Testis (tissue), 3 donors: ENCODE measurements around the gene DGKB. TPM values are rescaled to one million over a fixed set of nuclear protein-coding genes. Genes with fewer than 3 reads are reported as not detected.

ENCODE experiments used
- DNase-seq: peaks from one replicate; pipeline ENCODE4 v3.0.0-alpha.2; 2019
- H3K27ac ChIP-seq, 2 donors: fragments of 200-600 bp; sonication (generic); one replicate each; pipeline ENCODE4 v1.5.1; 2019
- H3K27me3 ChIP-seq: fragments of 200-600 bp; sonication (generic); one replicate; pipeline ENCODE4 v1.5.1; 2019
- H3K36me3 ChIP-seq: fragments of 200-600 bp; sonication (generic); one replicate; pipeline ENCODE4 v1.5.1; 2017; ENCODE audit warnings: low read depth; ENCODE audit errors: missing control alignments
- H3K4me1 ChIP-seq: fragments of 200-600 bp; sonication (generic); one replicate; pipeline ENCODE4 v1.5.1; 2019
- H3K4me3 ChIP-seq, 2 donors: fragments of 200-600 bp; sonication (generic); one replicate each; pipeline ENCODE4 v1.5.1; 2017 to 2019
- H3K9me3 ChIP-seq: fragments of 200-600 bp; sonication (generic); one replicate; pipeline ENCODE4 v1.5.1; 2017
- POLR2A ChIP-seq: fragments of 450-650 bp; IDR thresholded peaks from one replicate; pipeline ENCODE4 v1.6.1; 2017; ENCODE audit warnings: antibody characterized with exemption, mild to moderate bottlenecking, moderate library complexity
- WGBS, 2 donors: methylation state at CpG; one replicate each; pipeline ENCODE4 v1.1.5; 2018; 5-methylcytosine and 5-hydroxymethylcytosine counted together
- intact Hi-C: fragments of 100-400 bp; cut with DNase I; formaldehyde crosslinking; loops from one replicate; pipeline ENCODE4 v1.15.1; 2023; ENCODE audit warnings: low total_unique reads
- polyA plus RNA-seq: library from polyadenylated mRNA; stranded (reverse); fragments of 350-450 nt; fragmentation: Illumina TruSeq; extraction: RNeasy Lipid Tissue Mini Kit (QIAGEN cat#74804); gene quantifications from one replicate; pipeline ENCODE4 v1.2.3, GENCODE V29; 2014; ENCODE audit warnings: low read depth, low replicate concordance; ENCODE audit not compliant: insufficient read depth
- total RNA-seq, 2 donors: library from RNA; depleted of rRNA; stranded (reverse); fragments of >200 nt; gene quantifications; one replicate each; pipeline ENCODE4 v1.2.3, GENCODE V29; 2016
- TF ChIP-seq, protein P1 (sequence below), 3 experiments: fragments of 450-650 bp in 2 of 3; fragments of 200-600 bp in 1 of 3; sonication (generic) in 1 of 3; IDR thresholded peaks; one replicate each; pipeline ENCODE4 v1.5.1; 2016 to 2019; ENCODE audit warnings: antibody characterized with exemption in 3 of 3, mild to moderate bottlenecking in 2 of 3, moderate library complexity in 1 of 3

The DGKB gene
- total and polyA plus RNA-seq, 3 donors from 2014 or later: 0.17 to 1.1 (median 0.55) TPM

DNA sequence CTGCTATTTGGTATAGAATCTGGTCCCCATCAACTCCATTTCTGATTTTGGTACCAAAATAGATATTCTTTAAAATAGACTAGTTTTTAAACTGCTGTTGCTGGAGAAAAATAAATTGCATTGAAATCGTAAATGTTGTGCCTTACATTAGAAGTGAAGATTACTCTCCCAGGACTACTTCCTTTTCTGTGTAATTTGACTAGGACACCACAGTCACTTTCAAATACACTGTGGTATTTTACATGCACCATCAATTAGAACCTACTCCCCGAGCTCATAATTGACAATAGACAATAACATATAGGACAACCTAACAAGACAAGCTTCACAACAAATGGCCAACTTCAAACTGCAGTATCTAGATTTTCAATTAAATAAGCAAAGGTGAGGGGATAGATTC, 211.5 kb downstream of the DGKB start:
- WGBS, 2 donors: 51 to 56% methylated on average over 2 of the region's 2 CpGs
- Histone ChIP-seq H3K9me3 (no peaks in the 10 kb centered on the region), H3K27ac (no peak overlapping the region), H3K4me3 (no peak overlapping the region), H3K4me1 (no peaks in the 10 kb centered on the region), H3K27me3 (no peaks in the 10 kb centered on the region), H3K36me3 (no peaks in the 10 kb centered on the region)
- no peak for DNase-seq
- TF ChIP-seq POLR2A: no peak
- TF ChIP-seq, protein P1, sequence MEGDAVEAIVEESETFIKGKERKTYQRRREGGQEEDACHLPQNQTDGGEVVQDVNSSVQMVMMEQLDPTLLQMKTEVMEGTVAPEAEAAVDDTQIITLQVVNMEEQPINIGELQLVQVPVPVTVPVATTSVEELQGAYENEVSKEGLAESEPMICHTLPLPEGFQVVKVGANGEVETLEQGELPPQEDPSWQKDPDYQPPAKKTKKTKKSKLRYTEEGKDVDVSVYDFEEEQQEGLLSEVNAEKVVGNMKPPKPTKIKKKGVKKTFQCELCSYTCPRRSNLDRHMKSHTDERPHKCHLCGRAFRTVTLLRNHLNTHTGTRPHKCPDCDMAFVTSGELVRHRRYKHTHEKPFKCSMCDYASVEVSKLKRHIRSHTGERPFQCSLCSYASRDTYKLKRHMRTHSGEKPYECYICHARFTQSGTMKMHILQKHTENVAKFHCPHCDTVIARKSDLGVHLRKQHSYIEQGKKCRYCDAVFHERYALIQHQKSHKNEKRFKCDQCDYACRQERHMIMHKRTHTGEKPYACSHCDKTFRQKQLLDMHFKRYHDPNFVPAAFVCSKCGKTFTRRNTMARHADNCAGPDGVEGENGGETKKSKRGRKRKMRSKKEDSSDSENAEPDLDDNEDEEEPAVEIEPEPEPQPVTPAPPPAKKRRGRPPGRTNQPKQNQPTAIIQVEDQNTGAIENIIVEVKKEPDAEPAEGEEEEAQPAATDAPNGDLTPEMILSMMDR (IDR thresholded peaks at IDR 0.05): no peak
- intact Hi-C loops: no loop called here

DNA sequence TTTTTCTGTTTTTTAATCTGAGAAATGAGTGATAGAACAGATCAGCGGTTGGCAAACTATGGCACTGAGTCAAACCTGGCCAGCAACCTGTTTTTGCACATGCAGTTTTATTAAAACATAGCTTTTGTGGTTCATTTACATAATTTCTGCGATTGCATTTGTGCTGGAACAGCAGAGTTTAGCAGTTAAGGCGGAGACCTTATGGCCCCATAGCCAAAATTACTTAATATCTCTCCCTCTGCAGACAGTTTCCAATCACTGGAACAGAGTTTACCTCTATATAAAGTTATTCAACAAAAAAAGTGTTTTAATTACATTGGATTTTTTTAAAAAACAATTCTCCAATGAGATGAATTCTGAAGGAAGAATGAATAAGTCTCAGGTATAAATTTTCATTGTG, 212.1 kb downstream of the DGKB start:
- WGBS, 2 donors: 76 to 89% methylated on average over 3 of the region's 3 CpGs
- Histone ChIP-seq H3K4me1 (no peaks in the 10 kb centered on the region), H3K4me3 (no peak overlapping the region), H3K27ac (no peak overlapping the region), H3K36me3 (no peaks in the 10 kb centered on the region), H3K27me3 (no peaks in the 10 kb centered on the region), H3K9me3 (no peaks in the 10 kb centered on the region)
- intact Hi-C loops: no loop called here
- TF ChIP-seq, protein P1 (IDR thresholded peaks at IDR 0.05): no peak
- no peak for TF ChIP-seq POLR2A
- no peak for DNase-seq

GRCh38 chr7:14690075-14690474, 212.5 kb downstream of the DGKB start:
- no peaks in the 10 kb centered on the region for H3K27me3 ChIP-seq
- no peak overlapping the region for H3K4me3 ChIP-seq
- no peaks in the 10 kb centered on the region for H3K9me3 ChIP-seq
- DNase-seq: no peak
- no peak overlapping the region for H3K27ac ChIP-seq
- no peaks in the 10 kb centered on the region for H3K36me3 ChIP-seq
- 54 to 65% methylated on average over 5 of the region's 5 CpGs for WGBS, 2 donors
- TF ChIP-seq, protein P1 (IDR thresholded peaks at IDR 0.05): no peak
- TF ChIP-seq POLR2A: no peak
- H3K4me1 ChIP-seq: no peaks in the 10 kb centered on the region
- intact Hi-C loops: no loop called here

DNA sequence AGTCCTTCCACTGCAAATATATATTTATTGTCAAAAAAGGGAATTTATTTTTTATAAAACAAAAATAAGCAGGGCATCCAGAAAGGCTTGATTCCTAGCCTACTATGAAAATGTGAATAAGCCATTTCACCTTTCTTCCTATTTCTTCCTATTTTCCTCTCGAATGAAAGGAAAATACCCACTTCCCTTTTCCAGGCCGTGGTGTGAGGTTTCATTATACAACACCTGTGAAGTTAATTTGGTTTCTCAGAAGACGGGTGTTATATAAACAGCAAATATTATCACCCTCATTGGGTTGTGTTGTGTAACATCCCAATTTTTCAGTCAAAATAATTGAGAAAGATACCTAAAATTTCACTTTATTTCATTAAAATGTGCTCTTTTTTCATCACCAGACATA, 214.3 kb downstream of the DGKB start:
- Histone ChIP-seq H3K9me3 (no peaks in the 10 kb centered on the region), H3K4me1 (no peaks in the 10 kb centered on the region), H3K27me3 (no peaks in the 10 kb centered on the region), H3K4me3 (no peak overlapping the region), H3K27ac (no peak overlapping the region), H3K36me3 (no peaks in the 10 kb centered on the region)
- DNase-seq: no peak
- intact Hi-C loops: loop anchor here (10.0 kb wide), 1 partner anchor 1403 kb away; no protein-coding TSS in a partner anchor
- WGBS, 2 donors: 62 to 67% methylated on average over 3 of the region's 3 CpGs
- TF ChIP-seq, protein P1 (IDR thresholded peaks at IDR 0.05): no peak
- no peak for TF ChIP-seq POLR2A

- intact Hi-C loops: loop anchor here (10.0 kb wide), 1 partner anchor 1403 kb away; no protein-coding TSS in a partner anchor
- no peak for TF ChIP-seq POLR2A
- TF ChIP-seq, protein P1 (IDR thresholded peaks at IDR 0.05): no peak
- H3K9me3 ChIP-seq: no peaks in the 10 kb centered on the region
Measured at GRCh38 chr7:14687777-14688176, 214.8 kb downstream of the DGKB start.

More at GRCh38 chr7:14687777-14688176, 214.8 kb downstream of the DGKB start:
- Histone ChIP-seq H3K36me3 (no peaks in the 10 kb centered on the region), H3K4me1 (no peaks in the 10 kb centered on the region), H3K27me3 (no peaks in the 10 kb centered on the region), H3K4me3 (no peak overlapping the region), H3K27ac (no peak overlapping the region)
- no peak for DNase-seq
- 37 to 51% methylated on average over 3 of the region's 3 CpGs for WGBS, 2 donors
